ENCODE measurements around the gene FIP1L1. TPM values are rescaled to one million over a fixed set of nuclear protein-coding genes. Genes with fewer than 3 reads are reported as not detected.

Gene FIP1L1
- total and polyA plus RNA-seq, 2 donors (not counting 1 experiment from before 2014, with no cell fraction given) = 19.0 to 79.3 TPM

DNA sequence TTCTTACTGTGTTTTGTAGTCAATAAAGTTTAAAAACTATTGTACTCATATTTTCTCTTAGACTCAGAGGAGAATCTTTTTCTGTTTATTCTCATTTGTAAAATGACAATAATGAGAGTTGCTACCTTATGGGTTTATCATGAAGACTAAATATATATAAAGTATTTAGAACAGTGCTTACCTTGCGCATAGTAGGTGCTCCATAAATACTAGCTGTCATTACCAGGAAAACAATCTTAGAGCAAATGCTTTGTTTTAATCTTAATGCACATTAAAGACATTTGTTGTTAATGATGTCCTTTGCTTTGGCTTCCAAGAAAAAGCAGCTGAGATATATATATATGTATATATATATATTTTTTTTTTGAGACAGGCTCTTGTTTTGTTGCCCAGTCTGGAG, 44.9 kb downstream of the FIP1L1 start:
- H3K9ac ChIP-seq (ENCODE audit: low read length) = no peak overlapping the region
- no peaks in the 10 kb centered on the region for H3K9me3 ChIP-seq (ENCODE audit: control extremely low read depth in 1 of 3, control insufficient read depth in 2 of 3, insufficient read depth in 1 of 3, low read length in 2 of 3)
- H3K27me3 Mint-ChIP-seq = no peaks in the 10 kb centered on the region
- WGBS (ENCODE audit: insufficient coverage) = no CpG with 5 or more reads among the region's 1 CpG
- H3K4me3 ChIP-seq (ENCODE audit: control extremely low read depth in 1 of 5, extremely low read depth in 1 of 5, insufficient read depth in 1 of 5, low read depth in 2 of 5, low read length in 4 of 5) = no peak overlapping the region
- H3K36me3 ChIP-seq (replicated peaks in 1 of 2; ENCODE audit: control extremely low read depth in 1 of 2, control insufficient read depth in 1 of 2, extremely low read depth in 1 of 2, insufficient read depth in 2 of 2, low read length in 1 of 2) = peaks cover 0 to 18% of the 10 kb centered on the region in 2 experiments
- no peak overlapping the region for H3K27ac ChIP-seq (ENCODE audit: low read length in 2 of 2)
- H2AFZ ChIP-seq (ENCODE audit: insufficient read depth, low read depth, low read length, poor library complexity, severe bottlenecking) = no peak overlapping the region
- H4K20me1 ChIP-seq (ENCODE audit: control insufficient read depth, insufficient read depth, low read length, poor library complexity, severe bottlenecking) = peaks cover 7% of the 10 kb centered on the region
- POLR2A ChIA-PET = no interaction called here
- ATAC-seq (ENCODE audit: low read depth) (no peak), DNase-seq (no peak)
- H3K27me3 ChIP-seq (replicated peaks in 1 of 4; ENCODE audit: control extremely low read depth in 1 of 4, control insufficient read depth in 3 of 4, insufficient read depth in 4 of 4, low read length in 3 of 4) = no peaks in the 10 kb centered on the region
- H3K27ac Mint-ChIP-seq = no peak overlapping the region
- no peak overlapping the region for H3K4me2 ChIP-seq (replicated peaks; ENCODE audit: low read depth, low read length, poor library complexity, severe bottlenecking)
- H3K4me1 ChIP-seq (ENCODE audit: control insufficient read depth in 2 of 2, insufficient read depth in 2 of 2, low read length in 2 of 2) = no peaks in the 10 kb centered on the region
- H3K9me3 Mint-ChIP-seq (ENCODE audit: insufficient read depth) = no peaks in the 10 kb centered on the region
- no peak overlapping the region for H3K4me3 Mint-ChIP-seq
- TF ChIP-seq EZH2 (IDR thresholded peaks at IDR 0.05; ENCODE audit: borderline replicate concordance, insufficient read depth, low read depth, low read length, poor library complexity, severe bottlenecking) = no peak
- TF ChIP-seq, protein P1, sequence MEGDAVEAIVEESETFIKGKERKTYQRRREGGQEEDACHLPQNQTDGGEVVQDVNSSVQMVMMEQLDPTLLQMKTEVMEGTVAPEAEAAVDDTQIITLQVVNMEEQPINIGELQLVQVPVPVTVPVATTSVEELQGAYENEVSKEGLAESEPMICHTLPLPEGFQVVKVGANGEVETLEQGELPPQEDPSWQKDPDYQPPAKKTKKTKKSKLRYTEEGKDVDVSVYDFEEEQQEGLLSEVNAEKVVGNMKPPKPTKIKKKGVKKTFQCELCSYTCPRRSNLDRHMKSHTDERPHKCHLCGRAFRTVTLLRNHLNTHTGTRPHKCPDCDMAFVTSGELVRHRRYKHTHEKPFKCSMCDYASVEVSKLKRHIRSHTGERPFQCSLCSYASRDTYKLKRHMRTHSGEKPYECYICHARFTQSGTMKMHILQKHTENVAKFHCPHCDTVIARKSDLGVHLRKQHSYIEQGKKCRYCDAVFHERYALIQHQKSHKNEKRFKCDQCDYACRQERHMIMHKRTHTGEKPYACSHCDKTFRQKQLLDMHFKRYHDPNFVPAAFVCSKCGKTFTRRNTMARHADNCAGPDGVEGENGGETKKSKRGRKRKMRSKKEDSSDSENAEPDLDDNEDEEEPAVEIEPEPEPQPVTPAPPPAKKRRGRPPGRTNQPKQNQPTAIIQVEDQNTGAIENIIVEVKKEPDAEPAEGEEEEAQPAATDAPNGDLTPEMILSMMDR (IDR thresholded peaks at IDR 0.05) = no peak
- H3K4me1 Mint-ChIP-seq = no peaks in the 10 kb centered on the region
- peaks cover 2% of the 10 kb centered on the region for H3K79me2 ChIP-seq (ENCODE audit: control insufficient read depth, insufficient read depth, low read length)
- CTCF ChIA-PET = no interaction called here
- intact Hi-C loops (cut with micrococcal nuclease) = no loop called here

GRCh38 chr4:53424280-53424679, 46.8 kb downstream of the FIP1L1 start:
- no peak for DNase-seq
- Mint-ChIP-seq H3K4me3 (no peak overlapping the region), H3K4me1 (no peaks in the 10 kb centered on the region), H3K27me3 (no peaks in the 10 kb centered on the region), H3K27ac (no peak overlapping the region), H3K9me3 (ENCODE audit: insufficient read depth) (no peaks in the 10 kb centered on the region)
- Histone ChIP-seq H3K27ac (ENCODE audit: low read length in 2 of 2) (no peak overlapping the region), H3K4me1 (ENCODE audit: control insufficient read depth in 2 of 2, insufficient read depth in 2 of 2, low read length in 2 of 2) (no peaks in the 10 kb centered on the region), H3K9me3 (ENCODE audit: control extremely low read depth in 1 of 3, control insufficient read depth in 2 of 3, insufficient read depth in 1 of 3, low read length in 2 of 3) (no peaks in the 10 kb centered on the region), H2AFZ (ENCODE audit: insufficient read depth, low read depth, low read length, poor library complexity, severe bottlenecking) (no peak overlapping the region), H3K4me2 (replicated peaks; ENCODE audit: low read depth, low read length, poor library complexity, severe bottlenecking) (no peak overlapping the region), H4K20me1 (ENCODE audit: control insufficient read depth, insufficient read depth, low read length, poor library complexity, severe bottlenecking) (peaks cover 7% of the 10 kb centered on the region), H3K9ac (ENCODE audit: low read length) (no peak overlapping the region), H3K27me3 (replicated peaks in 1 of 4; ENCODE audit: control extremely low read depth in 1 of 4, control insufficient read depth in 3 of 4, insufficient read depth in 4 of 4, low read length in 3 of 4) (no peaks in the 10 kb centered on the region), H3K36me3 (replicated peaks in 1 of 2; ENCODE audit: control extremely low read depth in 1 of 2, control insufficient read depth in 1 of 2, extremely low read depth in 1 of 2, insufficient read depth in 2 of 2, low read length in 1 of 2) (peaks cover 0 to 22% of the 10 kb centered on the region in 2 experiments), H3K79me2 (ENCODE audit: control insufficient read depth, insufficient read depth, low read length) (no peaks in the 10 kb centered on the region), H3K4me3 (ENCODE audit: control extremely low read depth in 1 of 5, extremely low read depth in 1 of 5, insufficient read depth in 1 of 5, low read depth in 2 of 5, low read length in 4 of 5) (no peak overlapping the region)
- intact Hi-C loops (cut with micrococcal nuclease) = no loop called here
- POLR2A ChIA-PET = no interaction called here
- TF ChIP-seq, protein P1 (IDR thresholded peaks at IDR 0.05) = no peak
- CTCF ChIA-PET = no interaction called here
- no peak for ATAC-seq (ENCODE audit: low read depth)

All from B cell (primary cell).